ENCODE results near the gene NSUN7.

NSUN7 gene

DNA sequence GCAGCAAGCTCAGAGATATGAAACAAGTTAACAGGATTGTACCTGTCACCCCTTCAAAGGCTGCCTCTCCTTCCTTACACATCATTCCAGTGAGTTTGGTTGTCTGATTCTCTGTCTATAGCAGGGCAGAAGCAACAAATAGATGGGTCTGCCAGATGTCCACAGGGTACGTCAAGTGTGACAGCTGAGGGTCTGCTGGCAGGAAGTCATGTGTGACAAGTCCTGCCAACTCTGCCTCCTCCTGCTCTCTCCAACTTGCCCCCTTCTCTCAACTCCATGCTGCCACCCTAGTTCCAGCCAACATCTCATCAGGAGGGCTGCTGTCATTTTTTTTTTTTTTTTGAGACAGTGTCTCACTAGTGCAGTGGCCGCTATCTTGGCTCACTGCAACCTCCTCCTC lies 109.2 kb downstream of the NSUN7 start:
- TF ChIP-seq SIN3A (IDR thresholded peaks at IDR 0.05; ENCODE audit: borderline replicate concordance, insufficient read depth, low read length), result no peak
- TF ChIP-seq TAF1 (IDR thresholded peaks at IDR 0.05; ENCODE audit: borderline replicate concordance, insufficient read depth, low read length), result no peak
- TF ChIP-seq, protein P1, sequence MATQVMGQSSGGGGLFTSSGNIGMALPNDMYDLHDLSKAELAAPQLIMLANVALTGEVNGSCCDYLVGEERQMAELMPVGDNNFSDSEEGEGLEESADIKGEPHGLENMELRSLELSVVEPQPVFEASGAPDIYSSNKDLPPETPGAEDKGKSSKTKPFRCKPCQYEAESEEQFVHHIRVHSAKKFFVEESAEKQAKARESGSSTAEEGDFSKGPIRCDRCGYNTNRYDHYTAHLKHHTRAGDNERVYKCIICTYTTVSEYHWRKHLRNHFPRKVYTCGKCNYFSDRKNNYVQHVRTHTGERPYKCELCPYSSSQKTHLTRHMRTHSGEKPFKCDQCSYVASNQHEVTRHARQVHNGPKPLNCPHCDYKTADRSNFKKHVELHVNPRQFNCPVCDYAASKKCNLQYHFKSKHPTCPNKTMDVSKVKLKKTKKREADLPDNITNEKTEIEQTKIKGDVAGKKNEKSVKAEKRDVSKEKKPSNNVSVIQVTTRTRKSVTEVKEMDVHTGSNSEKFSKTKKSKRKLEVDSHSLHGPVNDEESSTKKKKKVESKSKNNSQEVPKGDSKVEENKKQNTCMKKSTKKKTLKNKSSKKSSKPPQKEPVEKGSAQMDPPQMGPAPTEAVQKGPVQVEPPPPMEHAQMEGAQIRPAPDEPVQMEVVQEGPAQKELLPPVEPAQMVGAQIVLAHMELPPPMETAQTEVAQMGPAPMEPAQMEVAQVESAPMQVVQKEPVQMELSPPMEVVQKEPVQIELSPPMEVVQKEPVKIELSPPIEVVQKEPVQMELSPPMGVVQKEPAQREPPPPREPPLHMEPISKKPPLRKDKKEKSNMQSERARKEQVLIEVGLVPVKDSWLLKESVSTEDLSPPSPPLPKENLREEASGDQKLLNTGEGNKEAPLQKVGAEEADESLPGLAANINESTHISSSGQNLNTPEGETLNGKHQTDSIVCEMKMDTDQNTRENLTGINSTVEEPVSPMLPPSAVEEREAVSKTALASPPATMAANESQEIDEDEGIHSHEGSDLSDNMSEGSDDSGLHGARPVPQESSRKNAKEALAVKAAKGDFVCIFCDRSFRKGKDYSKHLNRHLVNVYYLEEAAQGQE (IDR thresholded peaks at IDR 0.05; ENCODE audit: insufficient read depth in 1 of 2, low read depth in 2 of 2, low read length in 2 of 2), result no peak
- TF ChIP-seq FOXP2 (optimal IDR thresholded peaks at IDR 0.05; ENCODE audit: borderline replicate concordance, extremely low read depth, extremely low read length, insufficient read depth), result no peak
- TF ChIP-seq POLR2AphosphoS5 (IDR thresholded peaks at IDR 0.05; ENCODE audit: low read depth, low read length), result no peak

Measured in PFSK-1 (cell line).